Activated naive CD4-positive, alpha-beta T cell treated with anti-CD3 and anti-CD28 coated beads for 36 hours (primary cell): ENCODE measurements around the gene PPP2R2B. TPM values are rescaled to one million over a fixed set of nuclear protein-coding genes. Genes with fewer than 3 reads are reported as not detected.
"Not testable (repeated sequence)": the region's sequence is repeated elsewhere in the genome, so short reads cannot be mapped to it uniquely, and the experiment has no call there.

Experiments used
- CTCF ChIA-PET: fragments of 350-600 bp; sonication (Branson Sonifier 250); formaldehyde crosslinking; loops from one replicate; lab custom pipeline; 2021; ENCODE audit warnings: antibody characterized with exemption; lab: Charles Lee
- DNase-seq: peaks from one replicate; pipeline ENCODE4 v3.0.0-alpha.2; 2020
- H3K27ac Mint-ChIP-seq: one replicate; pipeline ENCODE4 v1.8.0; 2021; ENCODE audit warnings: mild to moderate bottlenecking, mixed read lengths
- H3K27me3 Mint-ChIP-seq: one replicate; pipeline ENCODE4 v1.8.0; 2021; ENCODE audit warnings: low read depth, mixed read lengths
- H3K36me3 Mint-ChIP-seq: one replicate; pipeline ENCODE4 v1.8.0; 2021; ENCODE audit warnings: low read depth, mixed read lengths
- H3K4me1 Mint-ChIP-seq: one replicate; pipeline ENCODE4 v1.8.0; 2021; ENCODE audit warnings: low read depth, mixed read lengths
- H3K4me3 Mint-ChIP-seq: one replicate; pipeline ENCODE4 v1.8.0; 2021; ENCODE audit warnings: mild to moderate bottlenecking, moderate library complexity, mixed read lengths
- H3K9me3 Mint-ChIP-seq: one replicate; pipeline ENCODE4 v1.8.0; 2021; ENCODE audit warnings: mixed read lengths
- intact Hi-C: fragments of 100-400 bp; cut with micrococcal nuclease; formaldehyde crosslinking; loops from one replicate; pipeline ENCODE4 v1.15.1; 2023
- total RNA-seq, 2 experiments: library from RNA; stranded (reverse); gene quantifications; one replicate each; pipeline ENCODE4 v1.2.3, GENCODE V29; 2021

The PPP2R2B gene
- total RNA-seq, 2 experiments from 2014 or later, result not detected

DNA sequence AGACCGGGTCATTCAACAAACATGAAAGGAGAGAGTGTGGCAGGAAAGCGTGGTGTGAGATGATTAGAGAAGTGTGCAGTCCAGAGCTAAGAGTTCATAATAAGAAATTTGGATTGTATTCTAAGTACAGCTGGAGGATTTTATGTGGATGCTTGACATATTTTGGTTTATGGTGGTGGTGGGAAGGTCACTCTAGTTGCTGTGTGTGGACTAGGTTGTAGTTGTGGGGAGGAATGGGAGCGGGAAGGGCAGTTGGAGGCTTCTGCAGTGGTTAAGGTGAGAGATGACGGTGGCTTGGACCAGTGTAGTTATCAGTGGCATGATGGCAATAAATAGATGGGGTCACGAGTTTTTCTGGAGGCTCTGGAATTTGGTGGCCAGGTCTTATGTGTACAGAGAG, 316.8 kb downstream of the PPP2R2B start:
- no peak for DNase-seq
- Mint-ChIP-seq H3K27me3 (peaks cover 2% of the 10 kb centered on the region), H3K27ac (no peak overlapping the region), H3K36me3 (no peaks in the 10 kb centered on the region), H3K4me1 (peaks cover 4% of the 10 kb centered on the region), H3K4me3 (no peak overlapping the region), H3K9me3 (no peaks in the 10 kb centered on the region)
- intact Hi-C loops, result no loop called here
- CTCF ChIA-PET, result interaction anchor here (1.8 kb wide), 1 partner anchor 404 kb away, joined by 6 read pairs; no protein-coding TSS in a partner anchor

GRCh38 chr5:146560205-146560812, 318.2 kb downstream of the PPP2R2B start:
- DNase-seq, result no peak
- no peaks in the 10 kb centered on the region for H3K9me3 Mint-ChIP-seq
- H3K4me1 Mint-ChIP-seq, result no peaks in the 10 kb centered on the region
- CTCF ChIA-PET, result no interaction called here
- H3K27ac Mint-ChIP-seq, result no peak overlapping the region
- peaks cover 6% of the 10 kb centered on the region for H3K27me3 Mint-ChIP-seq
- no peaks in the 10 kb centered on the region for H3K36me3 Mint-ChIP-seq
- intact Hi-C loops, result no loop called here
- no peak overlapping the region for H3K4me3 Mint-ChIP-seq

DNA sequence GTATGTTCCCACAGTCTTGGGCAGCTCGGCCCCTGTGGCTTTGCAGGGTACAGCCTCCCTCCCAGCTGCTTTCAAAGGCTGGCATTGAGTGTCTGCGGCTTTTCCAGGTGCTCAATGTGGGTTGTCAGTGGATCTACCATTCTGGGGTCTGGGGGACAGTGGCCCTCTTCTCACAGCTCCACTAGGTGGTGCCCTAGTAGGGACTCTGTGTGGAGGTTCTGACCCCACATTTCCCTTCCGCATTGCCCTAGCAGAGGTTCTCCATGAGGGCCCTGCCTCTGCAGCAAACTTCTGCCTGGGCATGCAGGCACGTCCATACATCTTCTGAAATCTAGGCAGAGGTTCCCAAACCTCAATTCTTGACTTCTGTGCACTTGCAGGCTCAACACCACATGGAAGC, 321.7 kb downstream of the PPP2R2B start:
- intact Hi-C loops, DNase-seq, H3K27ac Mint-ChIP-seq, H3K36me3 Mint-ChIP-seq, H3K27me3 Mint-ChIP-seq, H3K9me3 Mint-ChIP-seq, H3K4me1 Mint-ChIP-seq, H3K4me3 Mint-ChIP-seq: not testable (repeated sequence)
- CTCF ChIA-PET, result interaction anchor here (1.8 kb wide), 1 partner anchor 13 kb away, joined by 5 read pairs; no protein-coding TSS in a partner anchor

DNA sequence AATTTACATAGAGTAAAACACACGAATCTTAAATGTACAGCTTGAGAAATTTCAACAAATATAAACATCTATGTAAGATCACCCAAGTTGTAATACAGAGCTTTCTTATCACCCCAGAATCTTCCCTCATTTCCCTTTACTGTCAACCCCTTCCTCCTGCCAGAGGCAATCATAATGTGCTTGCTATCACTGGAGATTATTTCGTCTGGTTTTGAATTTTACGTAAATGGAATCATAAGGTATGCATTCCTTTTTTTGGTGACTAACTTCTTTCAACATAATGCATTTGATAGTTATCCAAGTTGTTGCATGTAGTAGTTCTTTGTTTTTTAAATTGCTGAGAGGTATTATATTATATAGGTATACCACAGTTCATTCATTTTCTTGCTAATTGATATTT, 325.1 kb downstream of the PPP2R2B start:
- intact Hi-C loops, result no loop called here
- CTCF ChIA-PET, result interaction anchor here (0.9 kb wide), 1 partner anchor 10 kb away, joined by 3 read pairs; no protein-coding TSS in a partner anchor
- DNase-seq, result no peak
- Mint-ChIP-seq H3K27me3 (peaks cover 9% of the 10 kb centered on the region), H3K27ac (no peak overlapping the region), H3K4me1 (no peaks in the 10 kb centered on the region), H3K36me3 (no peaks in the 10 kb centered on the region), H3K4me3 (no peak overlapping the region), H3K9me3 (no peaks in the 10 kb centered on the region)

- H3K27ac Mint-ChIP-seq, result no peak overlapping the region
- H3K27me3 Mint-ChIP-seq, result peaks cover 3% of the 10 kb centered on the region
- no peak for DNase-seq
- no peak overlapping the region for H3K4me3 Mint-ChIP-seq
- intact Hi-C loops, result no loop called here
- no peaks in the 10 kb centered on the region for H3K4me1 Mint-ChIP-seq
- H3K36me3 Mint-ChIP-seq, result no peaks in the 10 kb centered on the region
- no peaks in the 10 kb centered on the region for H3K9me3 Mint-ChIP-seq
- CTCF ChIA-PET, result interaction anchor here (0.7 to 2.2 kb wide), 6 partner anchors 9 to 639 kb away, joined by 3 to 7 read pairs (median 4); no protein-coding TSS in a partner anchor
Observed at GRCh38 chr5:146549615-146550014, 328.9 kb downstream of the PPP2R2B start.

DNA sequence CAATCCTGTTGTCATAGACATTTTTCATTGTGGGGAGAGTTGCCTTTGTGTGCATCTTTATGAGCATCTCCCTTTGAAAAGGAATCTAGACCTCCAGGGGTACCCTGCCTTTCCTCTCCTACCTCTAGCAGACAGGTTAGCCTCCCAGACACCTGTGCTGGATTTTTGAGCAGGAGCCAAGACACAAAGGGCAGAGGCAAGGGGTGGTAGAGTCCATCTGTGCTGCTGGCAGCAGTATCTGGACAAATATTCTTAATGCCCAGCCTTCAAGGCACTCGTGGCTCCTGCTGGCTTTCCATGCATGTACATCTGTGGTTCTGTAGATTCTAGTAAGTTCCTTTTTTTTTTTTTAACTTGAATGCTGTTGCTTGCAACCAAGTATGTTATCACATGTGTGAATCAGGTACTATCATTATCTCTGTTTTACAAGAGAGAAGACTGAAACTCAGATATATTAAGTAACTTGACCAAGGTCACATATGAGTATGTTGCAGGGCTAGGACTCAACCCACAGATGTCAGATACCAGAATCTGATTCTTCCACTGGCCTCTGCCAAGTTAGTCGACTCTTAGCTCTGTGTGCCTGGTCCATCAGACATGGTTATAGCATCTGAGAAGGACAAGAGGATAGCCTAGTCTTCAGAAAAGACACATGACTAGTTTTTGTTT, 329.6 kb downstream of the PPP2R2B start:
- DNase-seq, result no peak
- intact Hi-C loops, result no loop called here
- Mint-ChIP-seq H3K27me3 (no peaks in the 10 kb centered on the region), H3K27ac (no peak overlapping the region), H3K4me3 (no peak overlapping the region), H3K4me1 (no peaks in the 10 kb centered on the region), H3K36me3 (no peaks in the 10 kb centered on the region), H3K9me3 (no peaks in the 10 kb centered on the region)
- CTCF ChIA-PET, result interaction anchor here (0.7 to 2.2 kb wide), 7 partner anchors 9 to 640 kb away, joined by 3 to 7 read pairs (median 4); no protein-coding TSS in a partner anchor

DNA sequence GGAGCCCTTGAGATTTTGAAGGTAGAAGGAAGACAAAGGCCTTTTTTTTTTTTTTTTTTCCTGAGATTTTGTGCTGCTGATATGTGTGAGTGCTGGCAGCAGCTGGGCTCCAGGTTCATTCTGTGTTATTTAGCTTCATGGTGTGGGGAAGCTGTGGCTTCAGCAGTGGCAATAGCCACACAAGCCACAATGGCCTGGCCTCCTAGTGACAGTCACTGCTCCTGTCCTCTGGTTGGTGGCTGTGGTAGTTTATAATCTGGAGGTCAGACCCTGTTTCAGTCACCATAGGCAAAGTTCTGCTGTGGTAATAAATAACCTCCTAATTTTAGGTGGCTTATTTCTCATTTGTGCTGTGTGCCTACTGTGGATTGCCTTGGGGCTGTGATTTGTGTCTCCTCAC, 334.3 kb downstream of the PPP2R2B start:
- intact Hi-C loops, result loop anchor here (5.0 kb wide), 1 partner anchor 103 kb away; no protein-coding TSS in a partner anchor
- no peaks in the 10 kb centered on the region for H3K27me3 Mint-ChIP-seq
- DNase-seq, result no peak
- no peaks in the 10 kb centered on the region for H3K9me3 Mint-ChIP-seq
- H3K4me3 Mint-ChIP-seq, result no peak overlapping the region
- CTCF ChIA-PET, result interaction anchor here (0.6 to 2.3 kb wide), 5 partner anchors 10 to 422 kb away, joined by 3 to 9 read pairs (median 6); no protein-coding TSS in a partner anchor
- H3K4me1 Mint-ChIP-seq, result no peaks in the 10 kb centered on the region
- H3K27ac Mint-ChIP-seq, result no peak overlapping the region
- H3K36me3 Mint-ChIP-seq, result no peaks in the 10 kb centered on the region

- Mint-ChIP-seq H3K9me3 (no peaks in the 10 kb centered on the region), H3K4me1 (no peaks in the 10 kb centered on the region), H3K27ac (no peak overlapping the region), H3K36me3 (no peaks in the 10 kb centered on the region), H3K27me3 (no peaks in the 10 kb centered on the region), H3K4me3 (no peak overlapping the region)
- peak; percentile 81 for DNase-seq
- intact Hi-C loops, result loop anchor here (1.0 to 5.0 kb wide), 4 partner anchors 105 to 647 kb away; no protein-coding TSS in a partner anchor
- CTCF ChIA-PET, result interaction anchor here (0.6 to 6.3 kb wide), 17 partner anchors 9 to 720 kb away, joined by 3 to 58 read pairs (median 4); no protein-coding TSS in a partner anchor
Observed at GRCh38 chr5:146541958-146542849, 336.4 kb downstream of the PPP2R2B start.

DNA sequence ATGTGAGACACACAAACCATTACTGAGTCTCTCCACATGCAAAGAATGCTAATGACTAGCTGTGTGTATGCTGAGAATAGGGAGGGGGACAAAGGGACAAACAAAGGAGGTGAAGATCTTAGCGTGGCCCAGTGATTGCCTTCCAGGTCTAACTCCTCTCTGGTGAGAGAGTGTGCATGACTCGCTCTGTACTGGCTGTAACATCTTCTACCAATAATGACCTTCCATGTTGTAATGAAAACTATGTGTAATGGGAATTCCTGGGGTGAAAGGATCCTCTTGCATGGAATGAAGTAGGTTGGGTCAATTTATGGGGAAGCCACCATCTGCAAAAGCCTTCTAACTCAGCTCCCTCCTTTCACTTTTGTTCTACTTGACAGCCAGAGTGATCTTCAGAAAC, 338.1 kb downstream of the PPP2R2B start:
- CTCF ChIA-PET, result interaction anchor here (0.6 to 6.3 kb wide), 4 partner anchors 66 to 648 kb away, joined by 3 to 58 read pairs (median 4); no protein-coding TSS in a partner anchor
- DNase-seq, result no peak
- H3K4me1 Mint-ChIP-seq, result no peaks in the 10 kb centered on the region
- no peak overlapping the region for H3K4me3 Mint-ChIP-seq
- no peaks in the 10 kb centered on the region for H3K36me3 Mint-ChIP-seq
- H3K9me3 Mint-ChIP-seq, result no peaks in the 10 kb centered on the region
- no peaks in the 10 kb centered on the region for H3K27me3 Mint-ChIP-seq
- no peak overlapping the region for H3K27ac Mint-ChIP-seq
- intact Hi-C loops, result loop anchor here (5.0 kb wide), 1 partner anchor 107 kb away; no protein-coding TSS in a partner anchor

DNA sequence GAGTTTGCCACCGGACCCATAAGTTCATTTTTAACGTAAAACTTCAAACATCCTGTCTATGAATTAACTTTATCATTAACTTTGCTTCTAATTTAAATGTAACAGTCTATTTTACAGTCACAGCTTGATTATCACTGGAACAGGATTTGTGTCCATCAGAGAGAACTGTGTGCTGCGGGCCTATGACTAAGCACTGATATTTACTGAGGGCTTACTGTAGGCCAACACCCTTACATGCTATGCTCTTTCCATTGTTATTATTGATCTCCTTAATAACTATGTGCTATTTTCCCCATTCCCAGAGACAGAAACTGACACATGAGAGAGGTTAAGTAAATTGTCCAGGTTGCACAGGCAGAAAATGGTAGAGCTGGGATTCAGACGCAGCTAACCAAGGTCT, 338.6 kb downstream of the PPP2R2B start:
- CTCF ChIA-PET, result interaction anchor here (0.6 to 6.3 kb wide), 4 partner anchors 66 to 649 kb away, joined by 3 to 58 read pairs (median 4); no protein-coding TSS in a partner anchor
- intact Hi-C loops, result loop anchor here (5.0 kb wide), 1 partner anchor 107 kb away; no protein-coding TSS in a partner anchor
- no peaks in the 10 kb centered on the region for H3K9me3 Mint-ChIP-seq
- no peak overlapping the region for H3K4me3 Mint-ChIP-seq
- no peak for DNase-seq
- no peaks in the 10 kb centered on the region for H3K27me3 Mint-ChIP-seq
- no peak overlapping the region for H3K27ac Mint-ChIP-seq
- no peaks in the 10 kb centered on the region for H3K36me3 Mint-ChIP-seq
- no peaks in the 10 kb centered on the region for H3K4me1 Mint-ChIP-seq

- peaks cover under 1% of the 10 kb centered on the region for H3K4me1 Mint-ChIP-seq
- H3K27ac Mint-ChIP-seq, result no peak overlapping the region
- intact Hi-C loops, result no loop called here
- no peaks in the 10 kb centered on the region for H3K27me3 Mint-ChIP-seq
- H3K36me3 Mint-ChIP-seq, result no peaks in the 10 kb centered on the region
- DNase-seq, result no peak
- no peaks in the 10 kb centered on the region for H3K9me3 Mint-ChIP-seq
- CTCF ChIA-PET, result interaction anchor here (1.2 to 6.3 kb wide), 3 partner anchors 425 to 650 kb away, joined by 3 to 58 read pairs (median 4); no protein-coding TSS in a partner anchor
- H3K4me3 Mint-ChIP-seq, result no peak overlapping the region
Observed at GRCh38 chr5:146538432-146538831, 340.1 kb downstream of the PPP2R2B start.
